MM.1S (cell line): ENCODE data around the gene DSCAML1.

Source experiments
- DNase-seq: peaks from one replicate; pipeline ENCODE4 v3.0.0-alpha.2; 2015
- H2AFZ ChIP-seq: fragments of 300-600 bp; sonication (generic); 2 replicates; pipeline ENCODE4 v1.6.0; 2016; ENCODE audit warnings: antibody characterized with exemption, low read length
- H3F3A ChIP-seq: fragments of 300-600 bp; sonication (generic); 2 replicates; pipeline ENCODE4 v1.6.1; 2016; ENCODE audit warnings: mild to moderate bottlenecking, antibody characterized with exemption, low read length, moderate library complexity, mixed read lengths; ENCODE audit not compliant: insufficient read depth
- H3K27ac ChIP-seq: fragments of 300-600 bp; sonication (generic); 2 replicates; pipeline ENCODE4 v1.5.1; 2016; ENCODE audit warnings: mild to moderate bottlenecking, low read length
- H3K27me3 ChIP-seq: fragments of 300-600 bp; sonication (generic); replicated peaks from 2 replicates; pipeline ENCODE4 v1.6.0; 2016; ENCODE audit warnings: low read length; ENCODE audit not compliant: insufficient read depth
- H3K36me3 ChIP-seq: fragments of 300-600 bp; sonication (generic); replicated peaks from 2 replicates; pipeline ENCODE4 v1.6.1; 2016; ENCODE audit warnings: mild to moderate bottlenecking, low read length, mixed read lengths; ENCODE audit not compliant: insufficient read depth
- H3K4me1 ChIP-seq: fragments of 300-600 bp; sonication (generic); 2 replicates; pipeline ENCODE4 v1.6.1; 2016; ENCODE audit warnings: low read length, mixed read lengths
- H3K4me2 ChIP-seq: fragments of 300-600 bp; sonication (generic); 2 replicates; pipeline ENCODE4 v1.6.0; 2016; ENCODE audit warnings: low read depth, low read length
- H3K4me3 ChIP-seq: fragments of 300-600 bp; sonication (generic); 2 replicates; pipeline ENCODE4 v1.5.1; 2016; ENCODE audit warnings: low read length, mixed read lengths
- H3K79me2 ChIP-seq: fragments of 300-600 bp; sonication (generic); 2 replicates; pipeline ENCODE4 v1.6.1; 2016; ENCODE audit warnings: mixed run types, low read length, mixed read lengths
- H3K9ac ChIP-seq: fragments of 300-600 bp; sonication (generic); 2 replicates; pipeline ENCODE4 v1.6.1; 2016; ENCODE audit warnings: low read length, mixed read lengths
- H3K9me2 ChIP-seq: fragments of 300-600 bp; sonication (generic); replicated peaks from 2 replicates; pipeline ENCODE4 v1.6.1; 2016; ENCODE audit warnings: mild to moderate bottlenecking, low read length, mixed read lengths; ENCODE audit not compliant: insufficient read depth
- H3K9me3 ChIP-seq: fragments of 300-600 bp; sonication (generic); replicated peaks from 2 replicates; pipeline ENCODE4 v1.6.1; 2016; ENCODE audit warnings: mild to moderate bottlenecking, low read length, mixed read lengths; ENCODE audit not compliant: insufficient read depth
- H4K20me1 ChIP-seq: fragments of 300-600 bp; sonication (generic); 2 replicates; pipeline ENCODE4 v1.6.1; 2016; ENCODE audit warnings: mild to moderate bottlenecking, low read length, moderate library complexity, mixed read lengths; ENCODE audit not compliant: insufficient read depth
- EZH2 ChIP-seq: fragments of 300-600 bp; sonication (generic); optimal IDR thresholded peaks from 2 replicates; pipeline ENCODE3; 2017; ENCODE audit warnings: low read depth, mild to moderate bottlenecking, antibody characterized with exemption, low read length, mixed read lengths
- EZH2phosphoT487 ChIP-seq: fragments of 300-600 bp; sonication (generic); IDR thresholded peaks from 2 replicates; pipeline ENCODE4 v1.6.1; 2018; ENCODE audit warnings: antibody characterized with exemption, low read length
- TF ChIP-seq, protein P1 (sequence below): fragments of 300-600 bp; sonication (generic); IDR thresholded peaks from 2 replicates; pipeline ENCODE4 v1.5.1; 2016; ENCODE audit warnings: antibody characterized with exemption, low read length, mixed read lengths

Gene DSCAML1

DNA sequence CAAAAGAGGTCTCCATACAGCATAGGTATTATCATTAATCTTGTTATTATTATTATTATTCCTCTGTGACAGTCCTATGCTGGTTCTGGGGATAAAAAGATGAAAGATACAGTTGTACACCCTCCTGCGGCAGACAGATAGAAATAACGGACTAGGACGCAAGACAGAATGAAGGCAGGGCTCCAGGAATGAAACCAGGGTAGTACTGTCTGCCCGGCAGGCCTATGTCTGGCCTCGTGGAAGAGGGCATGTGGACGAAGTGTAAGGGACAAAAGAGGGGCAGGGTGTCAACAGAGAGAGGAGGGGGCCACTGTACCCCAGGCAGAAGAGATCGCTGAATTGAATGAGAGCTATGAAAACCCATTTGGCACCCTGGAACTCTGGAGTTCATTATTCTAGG is 25.2 kb downstream of the DSCAML1 start:
- no peaks in the 10 kb centered on the region for H3K9me3 ChIP-seq
- no peaks in the 10 kb centered on the region for H3F3A ChIP-seq
- H3K4me3 ChIP-seq: no peak overlapping the region
- no peak overlapping the region for H3K9ac ChIP-seq
- no peaks in the 10 kb centered on the region for H3K4me1 ChIP-seq
- no peaks in the 10 kb centered on the region for H3K79me2 ChIP-seq
- H3K27me3 ChIP-seq: peaks cover 80% of the 10 kb centered on the region
- H2AFZ ChIP-seq: no peak overlapping the region
- no peaks in the 10 kb centered on the region for H4K20me1 ChIP-seq
- no peak for DNase-seq
- H3K4me2 ChIP-seq: no peak overlapping the region
- H3K27ac ChIP-seq: no peak overlapping the region
- no peaks in the 10 kb centered on the region for H3K36me3 ChIP-seq
- TF ChIP-seq EZH2: no peak
- TF ChIP-seq EZH2phosphoT487: no peak
- TF ChIP-seq, protein P1, sequence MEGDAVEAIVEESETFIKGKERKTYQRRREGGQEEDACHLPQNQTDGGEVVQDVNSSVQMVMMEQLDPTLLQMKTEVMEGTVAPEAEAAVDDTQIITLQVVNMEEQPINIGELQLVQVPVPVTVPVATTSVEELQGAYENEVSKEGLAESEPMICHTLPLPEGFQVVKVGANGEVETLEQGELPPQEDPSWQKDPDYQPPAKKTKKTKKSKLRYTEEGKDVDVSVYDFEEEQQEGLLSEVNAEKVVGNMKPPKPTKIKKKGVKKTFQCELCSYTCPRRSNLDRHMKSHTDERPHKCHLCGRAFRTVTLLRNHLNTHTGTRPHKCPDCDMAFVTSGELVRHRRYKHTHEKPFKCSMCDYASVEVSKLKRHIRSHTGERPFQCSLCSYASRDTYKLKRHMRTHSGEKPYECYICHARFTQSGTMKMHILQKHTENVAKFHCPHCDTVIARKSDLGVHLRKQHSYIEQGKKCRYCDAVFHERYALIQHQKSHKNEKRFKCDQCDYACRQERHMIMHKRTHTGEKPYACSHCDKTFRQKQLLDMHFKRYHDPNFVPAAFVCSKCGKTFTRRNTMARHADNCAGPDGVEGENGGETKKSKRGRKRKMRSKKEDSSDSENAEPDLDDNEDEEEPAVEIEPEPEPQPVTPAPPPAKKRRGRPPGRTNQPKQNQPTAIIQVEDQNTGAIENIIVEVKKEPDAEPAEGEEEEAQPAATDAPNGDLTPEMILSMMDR: no peak
- no peaks in the 10 kb centered on the region for H3K9me2 ChIP-seq

DNA sequence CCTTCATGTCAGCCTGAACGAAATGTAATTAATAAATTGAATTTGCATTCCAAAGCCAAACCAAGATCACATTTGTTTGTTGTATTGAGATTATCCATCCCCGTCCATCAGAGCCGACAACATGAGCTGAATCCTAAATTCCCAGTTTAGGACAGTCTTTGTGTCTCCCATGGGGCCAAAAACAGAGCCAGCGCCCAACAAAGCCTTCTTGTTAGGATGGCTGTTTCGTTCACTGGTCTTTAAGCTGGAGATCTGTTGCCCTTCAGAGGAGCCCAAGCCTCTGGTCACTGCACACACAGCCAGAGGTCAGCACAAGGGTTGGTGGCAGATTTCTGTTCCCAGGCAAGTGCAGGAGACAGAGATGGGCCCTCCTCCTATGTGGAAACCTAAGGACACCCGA is 25.8 kb downstream of the DSCAML1 start:
- no peak overlapping the region for H3K4me3 ChIP-seq
- no peak overlapping the region for H3K4me2 ChIP-seq
- no peak for TF ChIP-seq EZH2
- TF ChIP-seq, protein P1: no peak
- no peak for TF ChIP-seq EZH2phosphoT487
- no peaks in the 10 kb centered on the region for H3K79me2 ChIP-seq
- peaks cover 80% of the 10 kb centered on the region for H3K27me3 ChIP-seq
- H3K9me2 ChIP-seq: no peaks in the 10 kb centered on the region
- H3F3A ChIP-seq: no peaks in the 10 kb centered on the region
- H4K20me1 ChIP-seq: no peaks in the 10 kb centered on the region
- H3K36me3 ChIP-seq: no peaks in the 10 kb centered on the region
- H3K9ac ChIP-seq: no peak overlapping the region
- H3K4me1 ChIP-seq: no peaks in the 10 kb centered on the region
- DNase-seq: no peak
- no peak overlapping the region for H2AFZ ChIP-seq
- H3K9me3 ChIP-seq: no peaks in the 10 kb centered on the region
- no peak overlapping the region for H3K27ac ChIP-seq

DNA sequence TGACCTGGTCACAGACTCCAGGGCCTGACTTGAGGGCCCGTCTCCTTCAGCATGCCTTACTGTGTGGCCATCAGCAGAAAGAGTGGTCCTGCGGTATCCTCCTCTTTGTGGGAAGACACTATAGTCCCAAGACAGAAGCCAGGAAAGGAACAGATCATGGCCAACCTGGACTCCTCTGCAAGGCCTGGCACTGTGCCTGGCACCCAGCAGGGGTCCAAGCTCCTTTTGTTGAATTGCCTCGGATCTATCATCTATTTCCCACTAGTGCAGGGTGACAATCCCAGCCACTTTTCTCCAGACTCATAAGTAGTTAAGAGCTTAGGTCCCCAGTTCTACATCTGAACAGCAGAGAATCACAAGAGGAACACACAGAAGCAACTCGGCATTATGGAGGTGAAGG is 27.0 kb downstream of the DSCAML1 start:
- Histone ChIP-seq H3K27me3 (peaks cover 76% of the 10 kb centered on the region), H3K9ac (no peak overlapping the region), H3F3A (no peaks in the 10 kb centered on the region), H3K4me1 (no peaks in the 10 kb centered on the region), H3K9me3 (no peaks in the 10 kb centered on the region), H2AFZ (no peak overlapping the region), H3K4me2 (no peak overlapping the region), H3K36me3 (no peaks in the 10 kb centered on the region), H3K79me2 (no peaks in the 10 kb centered on the region), H3K4me3 (no peak overlapping the region), H3K27ac (no peak overlapping the region), H3K9me2 (no peaks in the 10 kb centered on the region), H4K20me1 (no peaks in the 10 kb centered on the region)
- TF ChIP-seq, protein P1: no peak
- no peak for TF ChIP-seq EZH2
- TF ChIP-seq EZH2phosphoT487: no peak
- no peak for DNase-seq
